Colonic mucosa (tissue), 4 donors: ENCODE results near the gene WDR62. TPM values are rescaled to one million over a fixed set of nuclear protein-coding genes. Genes with fewer than 3 reads are reported as not detected.
A peak's percentile ranks its signal among the peaks of the same experiment; 100 is the strongest.

Source experiments
- DNase-seq: peaks from one replicate; pipeline ENCODE4 v3.0.0-alpha.2; 2020
- H3K27ac ChIP-seq: fragments of 200-600 bp; one replicate; pipeline ENCODE4 v1.8.0; 2021
- H3K27me3 ChIP-seq: fragments of 200-600 bp; one replicate; pipeline ENCODE4 v1.8.0; 2021
- H3K36me3 ChIP-seq: fragments of 200-600 bp; one replicate; pipeline ENCODE4 v1.8.0; 2021
- H3K4me1 ChIP-seq: fragments of 200-600 bp; one replicate; pipeline ENCODE4 v1.8.0; 2021; ENCODE audit warnings: mild to moderate bottlenecking
- H3K4me3 ChIP-seq: fragments of 200-600 bp; one replicate; pipeline ENCODE4 v1.8.0; 2021
- H3K9ac ChIP-seq, 2 donors: one replicate each; pipeline ENCODE4 v1.7.0; 2013; ENCODE audit warnings: control low read depth in 2 of 2, low read depth in 2 of 2, low read length in 2 of 2
- H3K9me3 ChIP-seq: fragments of 200-600 bp; one replicate; pipeline ENCODE4 v1.8.0; 2021
- intact Hi-C: fragments of 100-400 bp; cut with DNase I; formaldehyde crosslinking; loops from one replicate; pipeline ENCODE4 v1.14.1; 2022
- total RNA-seq, 2 donors: library from RNA; stranded (reverse); fragmentation: NEBNext Ultra II Directional in 1 of 2; extraction: Animal tissue kit (Norgen Biotek cat#: 25700) in 1 of 2; gene quantifications; one replicate each; pipeline ENCODE4 v1.2.1, GENCODE V29; 2021
- TF ChIP-seq, protein P1 (sequence below): fragments of 200-600 bp; IDR thresholded peaks from one replicate; pipeline ENCODE4 v1.8.0; 2022; ENCODE audit warnings: antibody characterized with exemption, mild to moderate bottlenecking
- donor health status: healthy.
- donor health status: DM: no; HTN: no; CAD: no.
- donor health status: DM: no; HTN: no; CAD: no.

The WDR62 gene
- total RNA-seq, 2 donors from 2014 or later = 2.1 to 13.1 TPM

DNA sequence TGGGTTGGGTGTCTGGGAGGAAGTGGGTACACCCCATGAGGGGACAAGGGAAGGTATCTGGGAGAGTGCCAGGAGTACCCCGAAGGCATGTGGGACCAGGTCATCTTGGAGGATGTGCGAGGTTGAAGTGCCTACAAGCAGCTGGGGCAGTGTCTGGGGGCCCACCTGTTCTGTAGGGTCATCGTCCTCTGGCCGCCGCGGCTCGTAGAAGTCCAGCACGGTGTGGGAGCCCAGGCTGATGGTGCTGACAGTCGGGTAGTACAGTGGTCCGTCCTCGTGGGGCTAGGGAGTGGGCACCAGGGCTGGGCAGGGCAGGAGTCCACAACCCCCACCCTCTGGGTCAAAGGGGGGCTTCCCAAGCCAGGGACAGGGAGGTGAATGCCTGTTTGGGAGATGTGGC lies 44.3 kb upstream of the WDR62 start:
- Histone ChIP-seq H3K36me3 (no peaks in the 10 kb centered on the region), H3K9me3 (no peaks in the 10 kb centered on the region), H3K27ac (no peak overlapping the region), H3K4me3 (no peak overlapping the region), H3K9ac (no peak overlapping the region), H3K27me3 (no peaks in the 10 kb centered on the region), H3K4me1 (peaks cover 4% of the 10 kb centered on the region)
- intact Hi-C loops = loop anchor here (10.0 kb wide), 1 partner anchor 104 kb away; the partner anchor contains the start of genes OVOL3, POLR2I and TBCB
- TF ChIP-seq, protein P1, sequence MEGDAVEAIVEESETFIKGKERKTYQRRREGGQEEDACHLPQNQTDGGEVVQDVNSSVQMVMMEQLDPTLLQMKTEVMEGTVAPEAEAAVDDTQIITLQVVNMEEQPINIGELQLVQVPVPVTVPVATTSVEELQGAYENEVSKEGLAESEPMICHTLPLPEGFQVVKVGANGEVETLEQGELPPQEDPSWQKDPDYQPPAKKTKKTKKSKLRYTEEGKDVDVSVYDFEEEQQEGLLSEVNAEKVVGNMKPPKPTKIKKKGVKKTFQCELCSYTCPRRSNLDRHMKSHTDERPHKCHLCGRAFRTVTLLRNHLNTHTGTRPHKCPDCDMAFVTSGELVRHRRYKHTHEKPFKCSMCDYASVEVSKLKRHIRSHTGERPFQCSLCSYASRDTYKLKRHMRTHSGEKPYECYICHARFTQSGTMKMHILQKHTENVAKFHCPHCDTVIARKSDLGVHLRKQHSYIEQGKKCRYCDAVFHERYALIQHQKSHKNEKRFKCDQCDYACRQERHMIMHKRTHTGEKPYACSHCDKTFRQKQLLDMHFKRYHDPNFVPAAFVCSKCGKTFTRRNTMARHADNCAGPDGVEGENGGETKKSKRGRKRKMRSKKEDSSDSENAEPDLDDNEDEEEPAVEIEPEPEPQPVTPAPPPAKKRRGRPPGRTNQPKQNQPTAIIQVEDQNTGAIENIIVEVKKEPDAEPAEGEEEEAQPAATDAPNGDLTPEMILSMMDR = no peak
- no peak for DNase-seq

DNA sequence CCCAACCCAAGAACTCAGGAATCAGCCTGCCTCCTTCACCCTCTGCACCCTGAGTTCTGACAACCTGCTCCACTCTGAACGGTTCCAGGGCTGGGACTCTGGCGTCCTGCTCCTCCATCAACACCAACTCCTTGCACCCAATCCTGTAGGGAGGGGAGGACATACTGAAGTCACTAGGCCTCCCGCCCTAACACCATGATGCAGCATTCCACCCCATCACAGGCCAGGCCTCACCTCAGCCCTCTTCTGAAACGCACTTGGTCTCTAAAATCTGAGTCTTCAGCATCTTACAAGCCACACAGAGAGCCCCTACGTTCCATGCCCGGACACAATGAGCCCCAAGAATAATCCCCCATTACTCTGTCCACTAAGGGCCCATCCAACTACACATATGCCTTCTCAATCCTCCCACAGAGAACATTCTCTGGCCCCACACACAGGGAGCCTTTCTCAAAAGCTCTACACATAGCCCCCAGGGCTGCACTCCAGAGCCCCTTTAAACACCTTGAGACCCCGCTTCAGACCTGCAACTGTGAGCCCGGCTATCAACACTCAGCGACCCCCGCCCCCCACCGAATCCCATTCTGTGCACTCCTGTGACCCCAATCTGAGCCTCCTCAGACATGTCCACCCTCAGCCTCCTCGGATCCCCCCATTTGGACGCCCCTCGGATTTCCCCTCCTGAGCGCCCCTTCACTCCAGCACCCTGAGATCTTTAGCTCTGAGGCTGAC lies 41.3 kb upstream of the WDR62 start:
- Histone ChIP-seq H3K9me3 (no peaks in the 10 kb centered on the region), H3K4me3 (peak overlapping the region; percentile 64), H3K27me3 (no peaks in the 10 kb centered on the region), H3K4me1 (peaks cover 4% of the 10 kb centered on the region), H3K27ac (no peak overlapping the region), H3K9ac (peak overlapping the region; percentile 87 to 88), H3K36me3 (no peaks in the 10 kb centered on the region)
- DNase-seq = no peak
- intact Hi-C loops = loop anchor here (10.0 kb wide), 1 partner anchor 101 kb away; the partner anchor contains the start of genes OVOL3, POLR2I and TBCB
- TF ChIP-seq, protein P1 = no peak

DNA sequence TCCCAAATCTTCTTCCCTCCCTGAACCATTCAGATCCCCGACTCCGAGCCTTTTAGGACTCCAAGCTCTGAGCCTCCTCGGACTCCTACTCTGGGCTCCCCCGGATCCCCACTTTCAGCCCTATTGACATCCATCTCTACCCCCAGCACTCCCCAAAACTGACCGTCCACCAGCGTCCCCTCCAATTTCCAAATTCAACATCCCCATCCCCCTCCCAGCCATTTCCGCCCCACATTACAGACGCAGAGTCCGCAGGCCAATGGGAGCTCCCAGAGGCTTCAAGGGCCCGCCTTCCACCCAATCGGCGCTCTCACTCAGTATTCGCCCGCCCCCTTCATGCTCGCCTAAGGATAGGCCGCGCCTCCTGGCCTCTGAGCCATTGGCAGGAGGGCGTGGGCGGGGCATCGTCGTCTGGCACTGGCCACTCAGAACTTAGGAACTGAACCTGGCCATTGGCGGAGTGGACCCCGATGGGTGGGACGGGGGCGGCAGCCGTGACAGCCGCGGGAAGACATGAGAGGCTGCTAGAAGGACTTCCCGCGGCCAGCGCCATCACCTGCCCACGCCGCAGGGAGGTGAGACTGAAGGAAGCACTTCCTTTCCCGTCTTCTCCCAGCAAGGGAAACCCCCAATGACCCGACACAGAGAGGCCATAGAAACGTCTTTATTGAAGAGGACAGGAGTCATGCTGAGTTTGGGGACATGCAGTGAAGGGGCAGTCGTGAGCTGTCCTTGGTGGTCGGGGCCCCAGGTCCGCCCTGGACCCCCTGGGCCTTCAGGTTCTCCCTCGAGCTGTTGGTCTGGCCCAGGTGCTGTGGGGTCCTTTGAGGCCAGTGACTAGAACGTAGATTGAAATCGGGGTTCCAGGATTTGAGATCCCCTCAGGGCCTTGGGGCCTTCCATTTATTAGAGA lies 40.4 kb upstream of the WDR62 start, which contains the start of gene ALKBH6:
Gene ALKBH6 (minus strand): TSS at position 202 of the 913 bp plus-strand sequence. CDS start 816 bp downstream, outside the sequence.
- intact Hi-C loops = loop anchor here (10.0 kb wide), 1 partner anchor 101 kb away; the partner anchor contains the start of genes OVOL3, POLR2I and TBCB

DNA sequence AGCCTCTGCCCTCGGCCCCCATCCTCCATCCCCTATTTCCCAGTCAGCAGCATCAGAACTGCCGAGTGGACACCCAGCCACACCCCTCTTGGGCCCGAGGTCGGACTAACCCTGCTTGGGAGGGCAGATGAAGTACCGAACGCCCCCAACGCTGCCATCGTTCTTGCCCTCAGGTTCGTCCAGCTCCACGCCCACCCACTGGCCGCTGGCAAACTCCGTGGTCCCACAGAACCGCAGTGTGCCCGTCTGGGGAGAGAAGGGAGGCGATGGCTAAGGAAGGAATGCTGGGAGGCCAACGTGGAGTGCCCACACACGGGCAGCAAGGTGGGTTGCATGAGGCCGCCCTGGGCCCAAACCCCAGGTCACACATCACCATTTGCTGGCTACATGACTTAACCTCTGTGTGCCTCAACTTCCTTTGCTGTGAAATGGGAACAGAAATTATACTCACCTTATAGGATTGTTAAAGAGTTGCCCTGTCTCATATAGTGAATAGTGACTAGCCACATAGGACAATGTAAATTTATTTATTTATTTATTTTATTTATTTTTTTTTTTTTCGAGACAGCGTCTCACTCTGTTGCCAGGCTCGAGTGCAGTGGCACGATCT lies 35.5 kb upstream of the WDR62 start:
- no peaks in the 10 kb centered on the region for H3K27me3 ChIP-seq
- no peaks in the 10 kb centered on the region for H3K9me3 ChIP-seq
- TF ChIP-seq, protein P1 = no peak
- DNase-seq = no peak
- H3K4me1 ChIP-seq = peaks cover 4% of the 10 kb centered on the region
- no peak overlapping the region for H3K4me3 ChIP-seq
- H3K27ac ChIP-seq = no peak overlapping the region
- no peaks in the 10 kb centered on the region for H3K36me3 ChIP-seq
- no peak overlapping the region for H3K9ac ChIP-seq
- intact Hi-C loops = loop anchor here (10.0 kb wide), 1 partner anchor 96 kb away; the partner anchor contains the start of genes OVOL3, POLR2I and TBCB

More for the DNA sequence above, 40.4 kb upstream of the WDR62 start, which contains the start of gene ALKBH6:
- Histone ChIP-seq H3K36me3 (no peaks in the 10 kb centered on the region), H3K9ac (peak within 1 kb of the TSS; percentile 87 to 88), H3K27ac (peak within 1 kb of the TSS; percentile 19), H3K27me3 (no peaks in the 10 kb centered on the region), H3K4me3 (peak within 1 kb of the TSS; percentile 64), H3K4me1 (peaks cover 4% of the 10 kb centered on the region), H3K9me3 (no peaks in the 10 kb centered on the region)
- TF ChIP-seq, protein P1 = no peak
- peak; percentile 99 for DNase-seq

DNA sequence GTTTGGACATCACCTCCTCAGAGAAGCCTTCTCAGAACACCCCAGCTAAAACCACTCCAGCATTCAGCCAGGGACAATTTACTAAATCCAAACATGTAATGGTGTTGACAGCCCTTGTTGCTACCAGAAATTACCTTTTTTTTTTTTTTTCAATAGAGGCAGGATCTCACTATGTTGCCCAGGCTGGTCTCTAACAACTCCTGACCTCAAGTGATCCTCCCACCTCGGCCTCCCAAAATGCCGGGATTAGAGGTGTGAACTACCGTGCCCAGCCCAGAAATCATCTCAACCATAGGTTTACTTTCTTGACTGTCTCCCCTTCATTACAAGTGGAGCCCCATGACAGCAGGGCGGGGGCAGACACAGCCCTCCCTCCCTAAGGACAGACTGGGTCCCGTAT lies 31.3 kb upstream of the WDR62 start:
- TF ChIP-seq, protein P1 = no peak
- DNase-seq = no peak
- H3K9ac ChIP-seq = no peak overlapping the region
- H3K4me1 ChIP-seq = no peaks in the 10 kb centered on the region
- H3K9me3 ChIP-seq = no peaks in the 10 kb centered on the region
- H3K4me3 ChIP-seq = no peak overlapping the region
- H3K36me3 ChIP-seq = no peaks in the 10 kb centered on the region
- no peaks in the 10 kb centered on the region for H3K27me3 ChIP-seq
- intact Hi-C loops = no loop called here
- H3K27ac ChIP-seq = no peak overlapping the region
